Mesenchymal stem cell (in vitro differentiated cells and primary cell): ENCODE data around the gene NPAS2.

Experiments used
- DNase-seq: peaks from one replicate; pipeline ENCODE4 v3.0.0-alpha.2; 2013
- H2AFZ ChIP-seq: one replicate; pipeline ENCODE4 v1.6.1; 2013; ENCODE audit warnings: low read depth, mild to moderate bottlenecking, control low read depth, inconsistent platforms, low read length, moderate library complexity
- H2AK5ac ChIP-seq: 2 replicates; pipeline ENCODE4 v1.6.1; 2013; ENCODE audit warnings: low read length, moderate library complexity, mild to moderate bottlenecking, inconsistent platforms; ENCODE audit not compliant: severe bottlenecking
- H2BK120ac ChIP-seq: one replicate; pipeline ENCODE4 v1.6.1; 2013; ENCODE audit warnings: low read depth, mild to moderate bottlenecking, inconsistent platforms, low read length, moderate library complexity
- H2BK12ac ChIP-seq, 2 experiments: one replicate each; pipeline ENCODE4 v1.6.1; 2013; ENCODE audit warnings: inconsistent platforms in 2 of 2, low read length in 2 of 2, mild to moderate bottlenecking in 2 of 2, moderate library complexity in 2 of 2, control low read depth in 1 of 2
- H2BK15ac ChIP-seq: one replicate; pipeline ENCODE4 v1.6.1; 2013; ENCODE audit warnings: mild to moderate bottlenecking, low read depth, inconsistent platforms; ENCODE audit not compliant: poor library complexity, severe bottlenecking
- H2BK5ac ChIP-seq: 2 replicates; pipeline ENCODE4 v1.6.1; 2013; ENCODE audit warnings: low read depth, mild to moderate bottlenecking, low read length, control low read depth, inconsistent platforms; ENCODE audit not compliant: poor library complexity, severe bottlenecking
- H3K14ac ChIP-seq, 2 experiments: one replicate each; pipeline ENCODE4 v1.6.1; 2013; ENCODE audit warnings: inconsistent platforms in 2 of 2, low read length in 2 of 2, control low read depth in 1 of 2, mild to moderate bottlenecking in 1 of 2, moderate library complexity in 1 of 2
- H3K18ac ChIP-seq, 2 experiments: one replicate each; pipeline ENCODE4 v1.6.1; 2013; ENCODE audit warnings: inconsistent platforms in 2 of 2, low read length in 2 of 2, control low read depth in 1 of 2, low read depth in 1 of 2, mild to moderate bottlenecking in 1 of 2
- H3K23ac ChIP-seq, 2 experiments: one replicate each; pipeline ENCODE4 v1.6.1; 2013; ENCODE audit warnings: inconsistent platforms in 2 of 2, low read length in 2 of 2, mild to moderate bottlenecking in 2 of 2, moderate library complexity in 2 of 2, control low read depth in 1 of 2
- H3K27ac ChIP-seq: 2 replicates; pipeline ENCODE4 v1.5.1; 2013; ENCODE audit warnings: mild to moderate bottlenecking, moderate library complexity, low read length, control low read depth, inconsistent platforms; ENCODE audit not compliant: poor library complexity, severe bottlenecking
- H3K27me3 ChIP-seq, 2 experiments: 2 replicates each; pipeline versions ENCODE4 v1.6.1 to v1.7.0; 2013; ENCODE audit warnings: low read length in 2 of 2, mild to moderate bottlenecking in 2 of 2, moderate library complexity in 2 of 2, control low read depth in 1 of 2, inconsistent platforms in 1 of 2; ENCODE audit not compliant: control insufficient read depth in 1 of 2, insufficient read depth in 1 of 2
- H3K36me3 ChIP-seq, 2 experiments: 2 replicates each; pipeline versions ENCODE4 v1.6.1 to v1.7.0; 2013; ENCODE audit warnings: low read length in 2 of 2, control low read depth in 1 of 2, inconsistent platforms in 1 of 2, low read depth in 1 of 2, mild to moderate bottlenecking in 1 of 2; ENCODE audit not compliant: insufficient read depth in 2 of 2, control insufficient read depth in 1 of 2
- H3K4ac ChIP-seq, 2 experiments: one replicate each; pipeline ENCODE4 v1.6.1; 2013; ENCODE audit warnings: inconsistent platforms in 2 of 2, low read length in 2 of 2, mild to moderate bottlenecking in 2 of 2, moderate library complexity in 2 of 2, control low read depth in 1 of 2, low read depth in 1 of 2
- H3K4me1 ChIP-seq: 2 replicates; pipeline ENCODE4 v1.6.1; 2013; ENCODE audit warnings: low read depth, low read length, control low read depth; ENCODE audit not compliant: control insufficient read depth, insufficient read depth
- H3K4me2 ChIP-seq: 2 replicates; pipeline ENCODE4 v1.6.1; 2013; ENCODE audit warnings: low read length, mild to moderate bottlenecking, inconsistent platforms; ENCODE audit not compliant: poor library complexity, severe bottlenecking
- H3K4me3 ChIP-seq, 2 experiments: 2 replicates each; pipeline versions ENCODE4 v1.5.1 to v1.7.0; 2013; ENCODE audit warnings: low read length in 2 of 2, mild to moderate bottlenecking in 2 of 2, control low read depth in 1 of 2, low read depth in 1 of 2; ENCODE audit not compliant: insufficient read depth in 1 of 2
- H3K79me1 ChIP-seq: replicated peaks from 2 replicates; pipeline ENCODE4 v1.6.1; 2013; ENCODE audit warnings: mild to moderate bottlenecking, control low read depth, low read length, inconsistent platforms; ENCODE audit not compliant: poor library complexity, severe bottlenecking
- H3K9ac ChIP-seq: 2 replicates; pipeline ENCODE4 v1.7.0; 2013; ENCODE audit warnings: mild to moderate bottlenecking, low read length, moderate library complexity
- H3K9me3 ChIP-seq: 2 replicates; pipeline ENCODE4 v1.7.0; 2013; ENCODE audit warnings: mild to moderate bottlenecking, low read length; ENCODE audit not compliant: control insufficient read depth
- H4K8ac ChIP-seq: one replicate; pipeline ENCODE4 v1.6.1; 2013; ENCODE audit warnings: inconsistent platforms, mild to moderate bottlenecking, low read length, moderate library complexity
- H4K91ac ChIP-seq: one replicate; pipeline ENCODE4 v1.6.1; 2013; ENCODE audit warnings: mild to moderate bottlenecking, low read length, inconsistent platforms
- WGBS: methylation state at CpG from one replicate; pipeline ENCODE4 v1.1.7; 2013; ENCODE audit warnings: mixed read lengths; 5-methylcytosine and 5-hydroxymethylcytosine counted together

NPAS2 gene

DNA sequence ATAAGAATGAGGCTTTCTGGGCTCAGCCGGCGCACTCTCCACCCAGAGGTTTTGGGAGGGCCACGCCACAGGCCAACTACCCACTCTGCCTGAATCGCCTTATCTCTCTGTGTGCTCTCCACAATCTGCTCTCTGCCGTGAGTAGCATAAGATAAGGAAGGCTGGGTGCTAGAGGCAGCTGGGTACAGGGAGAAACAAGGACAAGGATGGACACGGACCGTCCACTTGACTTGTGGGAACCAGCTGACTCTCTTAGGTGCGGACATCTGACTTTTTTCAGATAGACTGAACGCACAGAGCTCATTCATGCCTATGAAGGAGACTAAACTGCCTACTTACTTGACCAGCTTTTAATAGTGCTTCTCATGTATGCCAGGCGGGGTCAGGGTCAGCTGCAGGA lies 14.3 kb downstream of the NPAS2 start:
- Histone ChIP-seq H3K14ac (peak overlapping the region in 1 of 2 experiments; percentile 4), H3K9me3 (no peaks in the 10 kb centered on the region), H2BK12ac (no peak overlapping the region), H2BK5ac (no peak overlapping the region), H3K23ac (no peak overlapping the region), H3K36me3 (peaks cover 0 to 3% of the 10 kb centered on the region in 2 experiments), H2BK15ac (no peak overlapping the region), H3K27me3 (peaks cover 0 to 5% of the 10 kb centered on the region in 2 experiments), H3K4ac (peak overlapping the region in 1 of 2 experiments; percentile 20), H3K4me2 (no peak overlapping the region), H3K4me1 (no peaks in the 10 kb centered on the region), H2AFZ (no peak overlapping the region), H3K9ac (no peak overlapping the region), H4K8ac (no peak overlapping the region), H3K18ac (no peak overlapping the region), H3K27ac (no peak overlapping the region), H4K91ac (no peak overlapping the region), H3K4me3 (no peak overlapping the region), H3K79me1 (no peaks in the 10 kb centered on the region), H2BK120ac (no peak overlapping the region), H2AK5ac (no peak overlapping the region)
- 95% methylated on average over 10 of the region's 10 CpGs for WGBS
- DNase-seq, result no peak

DNA sequence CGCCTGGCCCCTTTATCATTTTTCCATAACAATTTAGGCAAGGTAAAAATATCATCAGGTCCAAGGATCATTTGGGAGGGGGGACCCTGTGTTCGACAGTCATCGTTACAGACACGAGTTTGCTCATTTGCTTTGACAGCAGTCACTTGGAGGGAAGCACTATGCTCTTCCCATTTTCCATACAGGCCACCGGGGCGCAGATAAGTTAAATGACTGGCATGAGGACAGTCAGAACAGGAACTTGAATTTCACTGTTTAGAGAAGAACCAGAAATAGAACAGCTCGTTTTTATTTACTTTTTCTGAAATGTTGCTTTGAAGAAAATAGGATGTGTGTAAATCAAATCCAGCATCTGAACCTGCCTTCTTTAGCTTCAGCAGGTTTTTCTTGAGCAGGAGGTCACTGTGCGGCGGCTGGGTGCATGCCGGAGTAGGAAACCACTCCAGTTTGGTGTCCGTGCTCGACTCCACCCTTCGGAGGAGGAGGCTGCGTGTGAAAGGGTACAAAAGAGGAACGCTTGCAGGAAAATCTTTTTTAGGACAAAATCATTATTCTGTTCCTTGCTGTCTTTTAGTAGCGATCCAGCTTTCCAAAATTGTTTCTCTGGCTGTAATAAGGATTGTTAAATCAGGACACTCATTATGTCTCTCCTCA lies 15.2 kb downstream of the NPAS2 start:
- no peak overlapping the region for H3K4ac ChIP-seq
- H2BK15ac ChIP-seq, result no peak overlapping the region
- no peaks in the 10 kb centered on the region for H3K79me1 ChIP-seq
- H3K4me3 ChIP-seq, result no peak overlapping the region
- 91% methylated on average over 13 of the region's 16 CpGs for WGBS
- DNase-seq, result no peak
- no peak overlapping the region for H2BK120ac ChIP-seq
- H3K27ac ChIP-seq, result no peak overlapping the region
- no peak overlapping the region for H3K18ac ChIP-seq
- no peaks in the 10 kb centered on the region for H3K4me1 ChIP-seq
- H2AFZ ChIP-seq, result no peak overlapping the region
- no peak overlapping the region for H3K9ac ChIP-seq
- H4K8ac ChIP-seq, result no peak overlapping the region
- H3K36me3 ChIP-seq, result peaks cover 0 to 3% of the 10 kb centered on the region in 2 experiments
- H2BK5ac ChIP-seq, result no peak overlapping the region
- no peak overlapping the region for H2AK5ac ChIP-seq
- no peak overlapping the region for H2BK12ac ChIP-seq
- H3K27me3 ChIP-seq, result peaks cover 0 to 5% of the 10 kb centered on the region in 2 experiments
- no peak overlapping the region for H4K91ac ChIP-seq
- no peak overlapping the region for H3K23ac ChIP-seq
- H3K9me3 ChIP-seq, result no peaks in the 10 kb centered on the region
- H3K4me2 ChIP-seq, result no peak overlapping the region
- H3K14ac ChIP-seq, result no peak overlapping the region

DNA sequence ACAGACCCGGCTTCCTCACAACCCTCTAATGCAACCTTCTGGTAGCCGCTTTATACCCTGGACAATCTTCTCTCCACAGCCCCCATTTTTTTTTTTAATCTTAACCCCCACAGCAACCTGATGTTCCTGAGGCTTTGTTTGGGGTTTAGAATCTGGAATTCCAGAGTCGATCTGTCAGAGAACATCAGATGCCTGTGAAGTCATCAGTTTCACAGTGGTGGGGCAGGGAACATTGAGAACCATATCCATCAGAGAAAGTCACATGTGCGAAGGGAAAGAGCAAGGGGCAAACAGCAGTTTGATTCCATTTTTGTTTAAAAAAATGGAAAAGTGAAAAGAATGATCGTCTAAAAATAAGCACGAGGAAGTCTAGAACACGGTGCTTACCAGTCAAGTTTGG lies 20.6 kb downstream of the NPAS2 start:
- Histone ChIP-seq H4K91ac (no peak overlapping the region), H3K9ac (no peak overlapping the region), H4K8ac (no peak overlapping the region), H3K27me3 (peaks cover 0 to 9% of the 10 kb centered on the region in 2 experiments), H3K4ac (no peak overlapping the region), H3K27ac (no peak overlapping the region), H3K18ac (no peak overlapping the region), H2BK12ac (no peak overlapping the region), H3K4me3 (no peak overlapping the region), H3K14ac (no peak overlapping the region), H3K36me3 (peaks cover 0 to 4% of the 10 kb centered on the region in 2 experiments), H3K4me2 (no peak overlapping the region), H3K9me3 (no peaks in the 10 kb centered on the region), H2BK15ac (no peak overlapping the region), H3K23ac (no peak overlapping the region), H3K79me1 (no peaks in the 10 kb centered on the region), H2AK5ac (no peak overlapping the region), H2AFZ (no peak overlapping the region), H2BK120ac (no peak overlapping the region), H3K4me1 (no peaks in the 10 kb centered on the region), H2BK5ac (no peak overlapping the region)
- WGBS, result 94% methylated on average over 7 of the region's 7 CpGs
- no peak for DNase-seq

DNA sequence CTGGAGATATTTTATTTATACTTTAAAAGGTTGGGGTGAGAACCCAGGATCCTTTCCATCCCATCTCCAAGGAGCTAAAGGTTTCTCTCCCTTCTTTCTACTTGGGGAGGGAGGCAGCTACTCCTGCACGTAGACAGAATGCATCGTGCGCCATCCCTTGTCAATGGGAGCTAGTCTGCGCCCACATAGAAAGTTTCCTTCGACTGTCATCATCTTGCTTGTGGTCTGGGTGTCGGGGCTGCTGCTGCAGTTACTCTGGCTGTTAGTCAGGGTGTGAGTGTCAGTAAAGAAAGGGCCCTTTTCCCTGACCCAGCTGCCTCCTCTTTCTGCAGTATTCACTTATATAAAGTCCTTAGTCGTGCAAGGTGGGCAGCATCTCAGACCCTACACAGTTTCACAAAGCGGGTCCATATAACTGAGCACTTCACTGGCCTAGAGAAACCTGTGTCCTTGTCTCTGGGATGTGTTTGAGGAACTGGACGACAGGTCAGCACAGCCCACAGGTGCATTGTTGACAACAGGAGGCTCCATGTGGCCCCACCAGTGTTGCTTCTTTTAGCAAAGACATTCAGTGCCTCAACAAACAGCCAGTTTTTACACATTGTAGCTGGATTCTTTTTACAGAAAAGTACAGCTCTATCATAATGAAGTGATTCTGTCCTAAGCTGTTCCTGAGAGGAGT lies 22.4 kb downstream of the NPAS2 start:
- H3K79me1 ChIP-seq, result no peaks in the 10 kb centered on the region
- no peak overlapping the region for H2BK15ac ChIP-seq
- H2BK120ac ChIP-seq, result no peak overlapping the region
- H2BK5ac ChIP-seq, result no peak overlapping the region
- H3K18ac ChIP-seq, result no peak overlapping the region
- H2BK12ac ChIP-seq, result no peak overlapping the region
- no peak overlapping the region for H3K4ac ChIP-seq
- no peak overlapping the region for H3K14ac ChIP-seq
- H3K9ac ChIP-seq, result no peak overlapping the region
- H3K4me2 ChIP-seq, result no peak overlapping the region
- no peak overlapping the region for H2AFZ ChIP-seq
- H3K27me3 ChIP-seq, result peaks cover 0 to 9% of the 10 kb centered on the region in 2 experiments
- H3K23ac ChIP-seq, result no peak overlapping the region
- WGBS, result 92% methylated on average over 9 of the region's 9 CpGs
- H3K27ac ChIP-seq, result no peak overlapping the region
- DNase-seq, result no peak
- no peak overlapping the region for H4K8ac ChIP-seq
- no peaks in the 10 kb centered on the region for H3K9me3 ChIP-seq
- H3K4me3 ChIP-seq, result no peak overlapping the region
- no peaks in the 10 kb centered on the region for H3K4me1 ChIP-seq
- H4K91ac ChIP-seq, result no peak overlapping the region
- no peak overlapping the region for H2AK5ac ChIP-seq
- peaks cover 0 to 4% of the 10 kb centered on the region in 2 experiments for H3K36me3 ChIP-seq
